Endothelial cell (in vitro differentiated cells): Measurements from ENCODE around the gene KHDC4. TPM values are rescaled to one million over a fixed set of nuclear protein-coding genes. Genes with fewer than 3 reads are reported as not detected.

Experiments used
- DNase-seq: peaks from one replicate; pipeline ENCODE4 v3.0.0; 2021; ENCODE audit warnings: low spot score
- H3K27ac Mint-ChIP-seq: one replicate; pipeline ENCODE4 v1.8.0; 2021; ENCODE audit warnings: mixed read lengths, inconsistent platforms; ENCODE audit not compliant: unreplicated experiment
- H3K27me3 Mint-ChIP-seq: one replicate; pipeline ENCODE4 v1.8.0; 2021; ENCODE audit warnings: mild to moderate bottlenecking, moderate library complexity, mixed read lengths, inconsistent platforms; ENCODE audit not compliant: unreplicated experiment
- H3K36me3 Mint-ChIP-seq: one replicate; pipeline ENCODE4 v1.8.0; 2021; ENCODE audit warnings: mild to moderate bottlenecking, low read depth, mixed read lengths, inconsistent platforms; ENCODE audit not compliant: unreplicated experiment
- H3K4me1 Mint-ChIP-seq: one replicate; pipeline ENCODE4 v1.8.0; 2021; ENCODE audit warnings: mild to moderate bottlenecking, mixed read lengths, inconsistent platforms; ENCODE audit not compliant: unreplicated experiment
- H3K4me3 Mint-ChIP-seq: one replicate; pipeline ENCODE4 v1.8.0; 2021; ENCODE audit warnings: mild to moderate bottlenecking, mixed read lengths, inconsistent platforms; ENCODE audit not compliant: unreplicated experiment
- H3K9me3 Mint-ChIP-seq: one replicate; pipeline ENCODE4 v1.8.0; 2021; ENCODE audit warnings: mixed read lengths, inconsistent platforms; ENCODE audit not compliant: unreplicated experiment
- total RNA-seq: library from RNA; stranded (reverse); fragmentation: NEBNext Ultra II Directional; extraction: Animal tissue kit (Norgen Biotek cat#: 25700); gene quantifications from one replicate; pipeline ENCODE4 v1.2.1, GENCODE V29; 2021; ENCODE audit not compliant: unreplicated experiment
- TF ChIP-seq, protein P1 (sequence below): fragments of 200-600 bp; sonication (generic); IDR thresholded peaks from one replicate; pipeline ENCODE4 v1.5.0; 2021; ENCODE audit warnings: antibody characterized with exemption; ENCODE audit not compliant: unreplicated experiment

The KHDC4 gene
- total RNA-seq, 1 donor from 2014 or later = 42.6 TPM

DNA sequence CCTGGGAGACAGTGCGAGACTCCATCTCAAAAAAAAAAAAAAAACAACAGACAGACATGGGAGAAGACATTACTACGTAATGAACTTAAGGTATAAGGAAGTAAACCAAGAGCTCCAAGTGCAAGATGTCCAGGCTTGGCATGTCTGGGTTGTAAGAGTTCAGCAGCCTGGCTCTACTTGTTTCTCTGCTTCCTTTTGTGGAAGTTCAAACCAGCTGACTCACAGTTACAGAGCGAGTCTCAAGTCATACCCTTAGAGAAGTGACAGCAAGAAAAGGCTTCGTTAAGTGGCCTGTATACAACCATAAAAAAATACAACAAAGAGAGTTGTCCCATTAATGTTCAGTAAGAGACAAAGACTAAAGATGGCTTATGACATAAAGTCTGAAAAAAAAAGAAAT is 24.3 kb downstream of the KHDC4 start:
- Mint-ChIP-seq H3K27ac (peak overlapping the region; percentile 38), H3K36me3 (peaks cover 21% of the 10 kb centered on the region), H3K27me3 (no peaks in the 10 kb centered on the region)

DNA sequence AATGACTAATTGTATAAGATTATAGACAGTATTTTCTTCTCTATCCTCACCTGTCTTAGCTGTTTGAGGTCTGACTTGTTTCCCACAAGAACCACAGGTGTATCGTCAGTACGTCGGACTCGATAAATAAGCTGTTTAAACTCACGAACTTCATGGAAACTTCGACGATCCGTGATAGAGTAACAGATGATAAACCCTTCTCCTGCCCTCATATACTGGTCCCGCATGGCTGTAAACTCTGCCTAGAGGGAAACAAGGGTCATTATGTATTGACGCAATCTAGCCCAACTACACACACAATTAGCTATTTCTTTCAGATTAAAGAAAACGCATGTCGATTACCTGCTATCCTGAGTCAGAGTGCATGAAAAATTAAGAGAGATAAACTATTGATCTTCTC is 30.0 kb downstream of the KHDC4 start:
- DNase-seq = no peak
- H3K4me1 Mint-ChIP-seq = peaks cover 2% of the 10 kb centered on the region
- H3K27me3 Mint-ChIP-seq = no peaks in the 10 kb centered on the region
- TF ChIP-seq, protein P1, sequence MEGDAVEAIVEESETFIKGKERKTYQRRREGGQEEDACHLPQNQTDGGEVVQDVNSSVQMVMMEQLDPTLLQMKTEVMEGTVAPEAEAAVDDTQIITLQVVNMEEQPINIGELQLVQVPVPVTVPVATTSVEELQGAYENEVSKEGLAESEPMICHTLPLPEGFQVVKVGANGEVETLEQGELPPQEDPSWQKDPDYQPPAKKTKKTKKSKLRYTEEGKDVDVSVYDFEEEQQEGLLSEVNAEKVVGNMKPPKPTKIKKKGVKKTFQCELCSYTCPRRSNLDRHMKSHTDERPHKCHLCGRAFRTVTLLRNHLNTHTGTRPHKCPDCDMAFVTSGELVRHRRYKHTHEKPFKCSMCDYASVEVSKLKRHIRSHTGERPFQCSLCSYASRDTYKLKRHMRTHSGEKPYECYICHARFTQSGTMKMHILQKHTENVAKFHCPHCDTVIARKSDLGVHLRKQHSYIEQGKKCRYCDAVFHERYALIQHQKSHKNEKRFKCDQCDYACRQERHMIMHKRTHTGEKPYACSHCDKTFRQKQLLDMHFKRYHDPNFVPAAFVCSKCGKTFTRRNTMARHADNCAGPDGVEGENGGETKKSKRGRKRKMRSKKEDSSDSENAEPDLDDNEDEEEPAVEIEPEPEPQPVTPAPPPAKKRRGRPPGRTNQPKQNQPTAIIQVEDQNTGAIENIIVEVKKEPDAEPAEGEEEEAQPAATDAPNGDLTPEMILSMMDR = no peak
- H3K27ac Mint-ChIP-seq = no peak overlapping the region
- no peaks in the 10 kb centered on the region for H3K9me3 Mint-ChIP-seq
- H3K4me3 Mint-ChIP-seq = no peak overlapping the region
- H3K36me3 Mint-ChIP-seq = peaks cover 26% of the 10 kb centered on the region

More for the DNA sequence above, 24.3 kb downstream of the KHDC4 start:
- peak overlapping the region; percentile 99 for H3K4me3 Mint-ChIP-seq
- DNase-seq = no peak
- H3K4me1 Mint-ChIP-seq = peaks cover 11% of the 10 kb centered on the region
- H3K9me3 Mint-ChIP-seq = no peaks in the 10 kb centered on the region
- TF ChIP-seq, protein P1 = no peak

DNA sequence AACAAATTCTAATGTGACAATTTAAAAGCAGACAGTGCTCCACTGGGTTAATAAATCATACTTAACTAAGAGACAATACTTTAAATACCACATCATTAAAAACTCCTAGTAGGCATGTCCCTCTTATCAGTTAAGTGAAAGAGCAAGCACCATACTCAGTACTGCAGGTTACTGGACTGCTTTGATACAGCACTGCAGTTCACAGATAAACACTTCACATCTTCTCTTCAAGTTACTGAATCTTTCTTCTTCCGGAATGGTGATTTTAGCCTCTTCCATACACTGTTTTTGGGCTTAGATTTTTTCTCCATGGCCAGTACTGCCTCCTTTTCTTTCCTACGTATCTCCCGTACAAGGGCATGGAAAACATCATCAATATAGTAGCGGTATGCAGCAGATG is 34.1 kb downstream of the KHDC4 start:
- TF ChIP-seq, protein P1 = no peak
- Mint-ChIP-seq H3K9me3 (no peaks in the 10 kb centered on the region), H3K4me1 (no peaks in the 10 kb centered on the region), H3K36me3 (peaks cover 35% of the 10 kb centered on the region), H3K27me3 (peaks cover 2% of the 10 kb centered on the region), H3K4me3 (no peak overlapping the region), H3K27ac (no peak overlapping the region)
- DNase-seq = no peak

DNA sequence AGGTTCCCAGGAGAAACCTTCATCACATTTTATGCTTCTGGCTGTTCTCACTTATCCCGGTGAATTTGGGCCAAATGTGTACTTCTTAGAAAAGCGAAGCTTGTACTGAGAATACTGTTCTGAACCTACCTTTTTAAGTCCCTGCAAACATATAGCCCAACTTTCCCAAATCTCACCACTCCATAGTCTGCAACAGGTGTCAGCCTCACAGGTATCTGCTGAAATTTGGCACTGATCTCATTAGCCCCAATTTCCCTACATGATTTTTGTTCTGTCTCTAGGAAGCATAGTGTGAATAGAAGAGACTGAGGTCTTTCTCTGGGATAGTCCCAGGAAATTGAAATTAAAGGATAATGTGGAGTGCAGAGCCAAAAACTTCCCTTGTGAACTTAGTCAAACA is 34.5 kb downstream of the KHDC4 start:
- Mint-ChIP-seq H3K4me1 (no peaks in the 10 kb centered on the region), H3K27ac (no peak overlapping the region), H3K9me3 (no peaks in the 10 kb centered on the region), H3K36me3 (peaks cover 34% of the 10 kb centered on the region), H3K27me3 (peaks cover 2% of the 10 kb centered on the region), H3K4me3 (no peak overlapping the region)
- no peak for DNase-seq
- TF ChIP-seq, protein P1 = no peak

DNA sequence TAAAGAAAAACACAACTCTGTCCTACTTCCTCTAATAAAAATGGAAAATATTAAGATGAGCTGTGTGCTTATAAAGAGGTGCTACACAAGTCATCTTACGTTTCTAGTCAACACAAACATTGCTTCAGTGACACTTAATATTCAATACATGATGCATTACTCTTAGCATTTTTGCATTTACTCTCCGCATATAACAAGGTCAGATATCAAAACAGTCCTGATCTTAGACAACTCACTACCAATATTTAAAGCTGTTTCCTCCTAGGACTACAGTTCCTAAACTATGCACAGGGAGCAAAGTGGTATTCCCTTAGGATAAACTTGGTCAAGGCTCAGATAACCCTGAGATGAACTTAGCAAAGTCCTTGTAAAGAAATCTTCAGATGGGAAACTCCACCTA is 35.3 kb downstream of the KHDC4 start:
- DNase-seq = no peak
- H3K27me3 Mint-ChIP-seq = peaks cover 2% of the 10 kb centered on the region
- peaks cover 27% of the 10 kb centered on the region for H3K36me3 Mint-ChIP-seq
- no peak overlapping the region for H3K27ac Mint-ChIP-seq
- H3K4me3 Mint-ChIP-seq = peak overlapping the region; percentile 21
- TF ChIP-seq, protein P1 = no peak
- H3K4me1 Mint-ChIP-seq = no peaks in the 10 kb centered on the region
- no peaks in the 10 kb centered on the region for H3K9me3 Mint-ChIP-seq
